SK-N-SH (cell line): ENCODE data around the gene VPS11. TPM values are rescaled to one million over a fixed set of nuclear protein-coding genes. Genes with fewer than 3 reads are reported as not detected.

Experiments used
- CTCF ChIA-PET: fragments of 300-600, 350-600 bp; formaldehyde crosslinking; extraction: SDS; loops from one replicate; lab custom pipeline; 2021; lab: Yijun Ruan, JAX
- POLR2A ChIA-PET: fragments of 350-600 bp; sonication (Branson Sonifier 250); formaldehyde crosslinking; extraction: SDS; loops from one replicate; lab custom pipeline; 2020; ENCODE audit warnings: antibody characterized with exemption, inconsistent platforms; lab: Yijun Ruan, JAX
- DNase-seq: peaks from one replicate; pipeline ENCODE4 v3.0.0; 2012
- H2AFZ ChIP-seq: fragments of 200-600 bp; sonication (generic); 2 replicates; pipeline ENCODE4 v1.8.1; 2016; ENCODE audit warnings: antibody characterized with exemption, mild to moderate bottlenecking, low read depth
- H3F3A ChIP-seq: fragments of 200-600 bp; sonication (generic); replicated peaks from 2 replicates; pipeline ENCODE3; 2016; ENCODE audit warnings: antibody characterized with exemption, mild to moderate bottlenecking; ENCODE audit not compliant: insufficient read depth
- H3K27ac ChIP-seq, 2 experiments: fragments of 200-500 bp in 1 of 2; fragments of 200-600 bp in 1 of 2; sonication (Bioruptor generic) in 1 of 2; sonication (generic), shearing (Covaris generic) in 1 of 2; 2 replicates each; pipeline versions ENCODE4 v1.5.1 to v1.6.1; 2014 to 2016; ENCODE audit warnings: low read depth in 2 of 2, inconsistent platforms in 1 of 2, low read length in 1 of 2, mild to moderate bottlenecking in 1 of 2, mixed read lengths in 1 of 2
- H3K27me3 ChIP-seq: fragments of 200-600 bp; sonication (generic), shearing (Covaris generic); 2 replicates; pipeline ENCODE4 v1.6.1; 2016; ENCODE audit warnings: mixed run types; ENCODE audit not compliant: insufficient read depth
- H3K36me3 ChIP-seq, 2 experiments: fragments of 200-500 bp in 1 of 2; fragments of 200-600 bp in 1 of 2; sonication (Bioruptor generic) in 1 of 2; sonication (generic) in 1 of 2; replicated peaks in 1 of 2; 2 replicates each; pipeline versions ENCODE3 to v1.5.1; 2014 to 2016; ENCODE audit warnings: low read length in 1 of 2, mild to moderate bottlenecking in 1 of 2; ENCODE audit not compliant: insufficient read depth in 2 of 2, control insufficient read depth in 1 of 2
- H3K4me1 ChIP-seq, 2 experiments: fragments of 200-500 bp in 1 of 2; fragments of 200-600 bp in 1 of 2; sonication (Bioruptor generic) in 1 of 2; sonication (generic), shearing (Covaris generic) in 1 of 2; 2 replicates each; pipeline versions ENCODE4 v1.5.1 to v1.6.1; 2014 to 2016; ENCODE audit warnings: low read depth in 1 of 2, low read length in 1 of 2, mixed run types in 1 of 2; ENCODE audit not compliant: insufficient read depth in 2 of 2, control insufficient read depth in 1 of 2
- H3K4me2 ChIP-seq: fragments of 200-600 bp; sonication (generic), shearing (Covaris generic); 2 replicates; pipeline ENCODE4 v1.6.1; 2017; ENCODE audit warnings: mixed run types
- H3K4me3 ChIP-seq, 2 experiments: fragments of 200-500 bp in 1 of 2; fragments of 200-600 bp in 1 of 2; sonication (Bioruptor generic) in 1 of 2; sonication (generic), shearing (Covaris generic) in 1 of 2; 2 replicates each; pipeline versions ENCODE4 v1.5.1 to v1.8.1; 2014 to 2016; ENCODE audit warnings: low read depth in 2 of 2, inconsistent platforms in 1 of 2, low read length in 1 of 2, mild to moderate bottlenecking in 1 of 2, mixed read lengths in 1 of 2, moderate library complexity in 1 of 2
- H3K79me2 ChIP-seq: fragments of 200-600 bp; sonication (generic); 2 replicates; pipeline ENCODE4 v1.8.1; 2017; ENCODE audit warnings: mild to moderate bottlenecking; ENCODE audit not compliant: insufficient read depth
- H3K9ac ChIP-seq: fragments of 200-600 bp; sonication (generic); 2 replicates; pipeline ENCODE4 v1.6.1; 2017; ENCODE audit warnings: mixed run types
- H3K9me2 ChIP-seq: fragments of 200-600 bp; sonication (generic); 2 replicates; pipeline ENCODE4 v1.6.1; 2017; ENCODE audit warnings: mixed run types
- H3K9me3 ChIP-seq: fragments of 200-600 bp; sonication (generic); 2 replicates; pipeline ENCODE4 v1.6.1; 2017; ENCODE audit warnings: mixed run types, mild to moderate bottlenecking, moderate library complexity
- H4K20me1 ChIP-seq: fragments of 200-600 bp; sonication (generic); 2 replicates; pipeline ENCODE4 v1.6.1; 2017; ENCODE audit warnings: mild to moderate bottlenecking, mixed run types; ENCODE audit not compliant: insufficient read depth
- CHD2 ChIP-seq: fragments of 150-350 bp; IDR thresholded peaks from 2 replicates; pipeline ENCODE4 v1.6.1; 2018; ENCODE audit warnings: low read length; ENCODE audit not compliant: partially characterized antibody
- EP300 ChIP-seq, 2 experiments: IDR thresholded peaks; 2 replicates each; pipeline versions ENCODE4 v1.4.0 to v1.6.1; 2012; ENCODE audit warnings: borderline replicate concordance in 1 of 2, low read depth in 1 of 2, low read length in 1 of 2
- EZH2phosphoT487 ChIP-seq: fragments of 200-600 bp; sonication (generic); IDR thresholded peaks from 2 replicates; pipeline ENCODE4 v1.6.1; 2017; ENCODE audit warnings: low read depth, mixed run types, mild to moderate bottlenecking, antibody characterized with exemption, moderate library complexity, borderline replicate concordance
- FOSL2 ChIP-seq: IDR thresholded peaks from 2 replicates; pipeline ENCODE4 v1.4.0; 2012; ENCODE audit warnings: low read depth, mild to moderate bottlenecking, moderate library complexity, borderline replicate concordance
- FOXJ3 ChIP-seq: sonication (generic); formaldehyde crosslinking; IDR thresholded peaks from 2 replicates; pipeline ENCODE4 v1.5.1; 2020; ENCODE audit warnings: mild to moderate bottlenecking, missing genetic modification reagents
- FOXM1 ChIP-seq: IDR thresholded peaks from 2 replicates; pipeline ENCODE4 v1.4.0; 2012; ENCODE audit warnings: low read depth, mild to moderate bottlenecking
- GABPA ChIP-seq: IDR thresholded peaks from 2 replicates; pipeline ENCODE4 v1.4.0; 2012; ENCODE audit warnings: low read depth, mild to moderate bottlenecking
- GATA2 ChIP-seq: sonication (generic); formaldehyde crosslinking; IDR thresholded peaks from 2 replicates; pipeline ENCODE4 v1.5.0; 2020; ENCODE audit warnings: mild to moderate bottlenecking, missing genetic modification reagents
- JUND ChIP-seq: IDR thresholded peaks from 2 replicates; pipeline ENCODE4 v1.4.0; 2012
- MEF2A ChIP-seq: IDR thresholded peaks from 2 replicates; pipeline ENCODE4 v1.4.0; 2012; ENCODE audit warnings: low read depth, borderline replicate concordance
- POLR2AphosphoS5 ChIP-seq: IDR thresholded peaks from 2 replicates; pipeline ENCODE4 v1.6.1; 2012; ENCODE audit warnings: low read depth, low read length
- RAD21 ChIP-seq: IDR thresholded peaks from 2 replicates; pipeline ENCODE4 v1.6.1; 2012; ENCODE audit warnings: mild to moderate bottlenecking, low read length
- RFX5 ChIP-seq: IDR thresholded peaks from 2 replicates; pipeline ENCODE4 v1.6.1; 2012; ENCODE audit warnings: mild to moderate bottlenecking, improper control_type of control experiment, low read length
- SIN3A ChIP-seq: IDR thresholded peaks from 2 replicates; pipeline ENCODE4 v1.6.1; 2012; ENCODE audit warnings: low read depth, mild to moderate bottlenecking, low read length, moderate library complexity, borderline replicate concordance
- SMC3 ChIP-seq: IDR thresholded peaks from 2 replicates; pipeline ENCODE4 v1.6.1; 2012; ENCODE audit warnings: low read depth, low read length, improper control_type of control experiment
- TAF1 ChIP-seq: IDR thresholded peaks from 2 replicates; pipeline ENCODE4 v1.6.1; 2012; ENCODE audit warnings: low read depth, mild to moderate bottlenecking, low read length, moderate library complexity, borderline replicate concordance
- TCF12 ChIP-seq: IDR thresholded peaks from 2 replicates; pipeline ENCODE4 v1.4.0; 2012
- TEAD4 ChIP-seq: IDR thresholded peaks from 2 replicates; pipeline ENCODE4 v1.4.0; 2012; ENCODE audit warnings: mild to moderate bottlenecking, borderline replicate concordance; ENCODE audit not compliant: insufficient read depth
- YY1 ChIP-seq: IDR thresholded peaks from 2 replicates; pipeline ENCODE4 v1.4.0; 2012; ENCODE audit warnings: low read depth, mild to moderate bottlenecking
- WGBS: methylation state at CpG from one replicate; pipeline ENCODE4 v1.1.6; 2017; ENCODE audit warnings: low lambda C conversion rate; 5-methylcytosine and 5-hydroxymethylcytosine counted together
- polyA plus RNA-seq, 3 experiments: library from polyadenylated mRNA; depleted of rRNA; stranded (reverse); fragments of >200 nt; gene quantifications; 2 replicates each; pipeline ENCODE4 v1.2.3, GENCODE V29; 2012
- TF ChIP-seq, protein P1 (sequence below): fragments of 150-350 bp; IDR thresholded peaks from 2 replicates; pipeline ENCODE4 v1.6.1; 2017; ENCODE audit warnings: antibody characterized with exemption, low read length, low read depth, borderline replicate concordance
- TF ChIP-seq, protein P2 (sequence below): fragments of 200-600 bp; sonication (generic); IDR thresholded peaks from 2 replicates; pipeline ENCODE4 v1.6.1; 2017; ENCODE audit warnings: antibody characterized with exemption, mild to moderate bottlenecking, moderate library complexity
- TF ChIP-seq, protein P3 (sequence below): IDR thresholded peaks from 2 replicates; pipeline ENCODE4 v1.6.1; 2012; ENCODE audit warnings: mild to moderate bottlenecking, low read depth, low read length, moderate library complexity
- TF ChIP-seq, protein P4 (sequence below): IDR thresholded peaks from 2 replicates; pipeline ENCODE4 v1.4.0; 2012; ENCODE audit warnings: low read depth
- TF ChIP-seq, protein P5 (sequence below): IDR thresholded peaks from 2 replicates; pipeline ENCODE4 v1.4.0; 2012; ENCODE audit warnings: low read depth, borderline replicate concordance

VPS11 gene
- polyA plus RNA-seq, 1 of the 3 experiments (the other 2 are of a cell fraction) = 14.8 TPM

DNA sequence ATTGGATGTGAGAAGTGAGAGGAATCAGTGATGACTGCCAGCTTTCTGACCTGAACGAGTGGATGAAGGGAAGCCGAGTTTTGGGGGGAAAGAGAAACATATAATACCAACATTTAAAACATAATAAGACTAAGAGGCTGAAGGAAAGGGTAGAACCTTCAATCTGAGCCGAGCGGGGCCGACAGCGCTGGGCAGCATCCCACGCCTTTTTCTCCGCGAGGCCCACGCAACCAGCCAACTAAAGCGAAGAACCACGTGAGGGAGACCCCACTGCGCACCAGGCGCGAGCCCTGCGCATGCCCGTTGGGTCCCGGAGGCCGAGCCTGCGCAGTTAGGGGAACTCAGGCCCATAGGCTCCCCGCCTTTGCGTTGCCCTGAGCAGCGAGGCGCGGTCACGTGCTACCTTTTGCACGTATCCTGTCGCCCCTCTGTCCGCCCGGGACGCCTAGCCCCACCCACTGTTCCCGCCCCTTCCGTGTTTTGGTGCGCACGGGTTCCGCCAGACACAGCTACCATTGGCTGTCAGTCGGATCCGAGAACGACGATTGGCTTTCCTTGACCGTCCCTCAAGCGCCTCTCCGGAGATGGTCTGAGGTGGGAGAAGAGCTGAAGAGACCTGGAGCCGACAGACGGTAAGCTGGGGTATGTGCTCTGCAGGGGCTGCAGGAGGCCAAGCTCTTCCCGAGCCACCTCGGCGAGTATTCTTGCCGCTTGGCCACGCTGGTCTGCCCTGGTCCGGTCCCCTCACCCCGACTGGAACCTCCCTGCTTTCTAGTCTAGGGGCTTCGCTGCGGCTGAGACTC lies 53.6 kb downstream of the VPS11 start, which contains the start of gene HINFP:
Gene HINFP, plus strand, starts transcription at position 573 of the 803 bp plus-strand sequence. CDS start 5,365 bp downstream, outside the sequence.
- whole genome bisulfite sequencing = 3% methylated on average over 30 of the region's 54 CpGs
- H3K9me2 ChIP-seq = no peaks in the 10 kb centered on the region
- TF ChIP-seq RAD21 (no peak), TCF12 (no peak), FOXJ3 (CRISPR knock-in tag) (no peak), GABPA (peak; percentile 86), SMC3 (0 out of 2 replicates have a peak, but pooled peaks have one; percentile 8), EZH2phosphoT487 (no peak), TAF1 (peak; percentile 55), JUND (no peak), CHD2 (peak; percentile 58), EP300 (IDR thresholded peaks at IDR 0.05; ENCODE audit: borderline replicate concordance in 1 of 2, low read depth in 1 of 2, low read length in 1 of 2) (no peak), MEF2A (no peak), FOXM1 (no peak), POLR2AphosphoS5 (peak; percentile 88), RFX5 (0 out of 2 replicates have a peak, but pooled peaks have one; percentile 19), GATA2 (CRISPR knock-in tag) (no peak), SIN3A (peak; percentile 24; the same call in 1 of the 2 replicates), TEAD4 (no peak), YY1 (no peak), FOSL2 (no peak)
- TF ChIP-seq, protein P1, sequence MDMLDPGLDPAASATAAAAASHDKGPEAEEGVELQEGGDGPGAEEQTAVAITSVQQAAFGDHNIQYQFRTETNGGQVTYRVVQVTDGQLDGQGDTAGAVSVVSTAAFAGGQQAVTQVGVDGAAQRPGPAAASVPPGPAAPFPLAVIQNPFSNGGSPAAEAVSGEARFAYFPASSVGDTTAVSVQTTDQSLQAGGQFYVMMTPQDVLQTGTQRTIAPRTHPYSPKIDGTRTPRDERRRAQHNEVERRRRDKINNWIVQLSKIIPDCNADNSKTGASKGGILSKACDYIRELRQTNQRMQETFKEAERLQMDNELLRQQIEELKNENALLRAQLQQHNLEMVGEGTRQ = peak; percentile 82
- TF ChIP-seq, protein P2, sequence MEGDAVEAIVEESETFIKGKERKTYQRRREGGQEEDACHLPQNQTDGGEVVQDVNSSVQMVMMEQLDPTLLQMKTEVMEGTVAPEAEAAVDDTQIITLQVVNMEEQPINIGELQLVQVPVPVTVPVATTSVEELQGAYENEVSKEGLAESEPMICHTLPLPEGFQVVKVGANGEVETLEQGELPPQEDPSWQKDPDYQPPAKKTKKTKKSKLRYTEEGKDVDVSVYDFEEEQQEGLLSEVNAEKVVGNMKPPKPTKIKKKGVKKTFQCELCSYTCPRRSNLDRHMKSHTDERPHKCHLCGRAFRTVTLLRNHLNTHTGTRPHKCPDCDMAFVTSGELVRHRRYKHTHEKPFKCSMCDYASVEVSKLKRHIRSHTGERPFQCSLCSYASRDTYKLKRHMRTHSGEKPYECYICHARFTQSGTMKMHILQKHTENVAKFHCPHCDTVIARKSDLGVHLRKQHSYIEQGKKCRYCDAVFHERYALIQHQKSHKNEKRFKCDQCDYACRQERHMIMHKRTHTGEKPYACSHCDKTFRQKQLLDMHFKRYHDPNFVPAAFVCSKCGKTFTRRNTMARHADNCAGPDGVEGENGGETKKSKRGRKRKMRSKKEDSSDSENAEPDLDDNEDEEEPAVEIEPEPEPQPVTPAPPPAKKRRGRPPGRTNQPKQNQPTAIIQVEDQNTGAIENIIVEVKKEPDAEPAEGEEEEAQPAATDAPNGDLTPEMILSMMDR = no peak
- TF ChIP-seq, protein P3, sequence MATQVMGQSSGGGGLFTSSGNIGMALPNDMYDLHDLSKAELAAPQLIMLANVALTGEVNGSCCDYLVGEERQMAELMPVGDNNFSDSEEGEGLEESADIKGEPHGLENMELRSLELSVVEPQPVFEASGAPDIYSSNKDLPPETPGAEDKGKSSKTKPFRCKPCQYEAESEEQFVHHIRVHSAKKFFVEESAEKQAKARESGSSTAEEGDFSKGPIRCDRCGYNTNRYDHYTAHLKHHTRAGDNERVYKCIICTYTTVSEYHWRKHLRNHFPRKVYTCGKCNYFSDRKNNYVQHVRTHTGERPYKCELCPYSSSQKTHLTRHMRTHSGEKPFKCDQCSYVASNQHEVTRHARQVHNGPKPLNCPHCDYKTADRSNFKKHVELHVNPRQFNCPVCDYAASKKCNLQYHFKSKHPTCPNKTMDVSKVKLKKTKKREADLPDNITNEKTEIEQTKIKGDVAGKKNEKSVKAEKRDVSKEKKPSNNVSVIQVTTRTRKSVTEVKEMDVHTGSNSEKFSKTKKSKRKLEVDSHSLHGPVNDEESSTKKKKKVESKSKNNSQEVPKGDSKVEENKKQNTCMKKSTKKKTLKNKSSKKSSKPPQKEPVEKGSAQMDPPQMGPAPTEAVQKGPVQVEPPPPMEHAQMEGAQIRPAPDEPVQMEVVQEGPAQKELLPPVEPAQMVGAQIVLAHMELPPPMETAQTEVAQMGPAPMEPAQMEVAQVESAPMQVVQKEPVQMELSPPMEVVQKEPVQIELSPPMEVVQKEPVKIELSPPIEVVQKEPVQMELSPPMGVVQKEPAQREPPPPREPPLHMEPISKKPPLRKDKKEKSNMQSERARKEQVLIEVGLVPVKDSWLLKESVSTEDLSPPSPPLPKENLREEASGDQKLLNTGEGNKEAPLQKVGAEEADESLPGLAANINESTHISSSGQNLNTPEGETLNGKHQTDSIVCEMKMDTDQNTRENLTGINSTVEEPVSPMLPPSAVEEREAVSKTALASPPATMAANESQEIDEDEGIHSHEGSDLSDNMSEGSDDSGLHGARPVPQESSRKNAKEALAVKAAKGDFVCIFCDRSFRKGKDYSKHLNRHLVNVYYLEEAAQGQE = no peak
- TF ChIP-seq, protein P4, sequence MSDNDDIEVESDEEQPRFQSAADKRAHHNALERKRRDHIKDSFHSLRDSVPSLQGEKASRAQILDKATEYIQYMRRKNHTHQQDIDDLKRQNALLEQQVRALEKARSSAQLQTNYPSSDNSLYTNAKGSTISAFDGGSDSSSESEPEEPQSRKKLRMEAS = peak; percentile 99
- TF ChIP-seq, protein P5, sequence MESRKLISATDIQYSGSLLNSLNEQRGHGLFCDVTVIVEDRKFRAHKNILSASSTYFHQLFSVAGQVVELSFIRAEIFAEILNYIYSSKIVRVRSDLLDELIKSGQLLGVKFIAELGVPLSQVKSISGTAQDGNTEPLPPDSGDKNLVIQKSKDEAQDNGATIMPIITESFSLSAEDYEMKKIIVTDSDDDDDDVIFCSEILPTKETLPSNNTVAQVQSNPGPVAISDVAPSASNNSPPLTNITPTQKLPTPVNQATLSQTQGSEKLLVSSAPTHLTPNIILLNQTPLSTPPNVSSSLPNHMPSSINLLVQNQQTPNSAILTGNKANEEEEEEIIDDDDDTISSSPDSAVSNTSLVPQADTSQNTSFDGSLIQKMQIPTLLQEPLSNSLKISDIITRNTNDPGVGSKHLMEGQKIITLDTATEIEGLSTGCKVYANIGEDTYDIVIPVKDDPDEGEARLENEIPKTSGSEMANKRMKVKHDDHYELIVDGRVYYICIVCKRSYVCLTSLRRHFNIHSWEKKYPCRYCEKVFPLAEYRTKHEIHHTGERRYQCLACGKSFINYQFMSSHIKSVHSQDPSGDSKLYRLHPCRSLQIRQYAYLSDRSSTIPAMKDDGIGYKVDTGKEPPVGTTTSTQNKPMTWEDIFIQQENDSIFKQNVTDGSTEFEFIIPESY = no peak

More for the DNA sequence above, 53.6 kb downstream of the VPS11 start, which contains the start of gene HINFP:
- no peaks in the 10 kb centered on the region for H3K27me3 ChIP-seq
- H4K20me1 ChIP-seq = no peaks in the 10 kb centered on the region
- peak within 1 kb of the TSS; percentile 74 for H3K9ac ChIP-seq
- H3K4me3 ChIP-seq = peak within 1 kb of the TSS; percentile 88 to 90
- peak within 1 kb of the TSS; percentile 89 for H2AFZ ChIP-seq
- H3K4me2 ChIP-seq = peak within 1 kb of the TSS; percentile 91
- H3K9me3 ChIP-seq = no peaks in the 10 kb centered on the region
- H3K4me1 ChIP-seq = peaks cover 13 to 17% of the 10 kb centered on the region in 2 experiments; a peak in 3 of 4 replicates
- H3K79me2 ChIP-seq = peaks cover 40% of the 10 kb centered on the region
- peak; percentile 98 for DNase-seq
- ChIA-PET POLR2A (interaction anchor here (0.5 to 1.9 kb wide), 8 partner anchors 10 to 94 kb away, joined by 3 to 11 read pairs (median 4); partner anchors contain the start of genes C2CD2L and HMBS), CTCF (interaction anchor here (0.8 to 1.3 kb wide), 4 partner anchors 13 to 202 kb away, joined by 3 to 6 read pairs (median 4); no protein-coding TSS in a partner anchor)
- peak within 1 kb of the TSS; percentile 55 to 92; a peak in 3 of 4 replicates for H3K27ac ChIP-seq
- H3K36me3 ChIP-seq = peaks cover 5 to 20% of the 10 kb centered on the region in 2 experiments
- H3F3A ChIP-seq = peaks cover 12% of the 10 kb centered on the region
